ENCODE results near the gene DRAM2.

Gene DRAM2

DNA sequence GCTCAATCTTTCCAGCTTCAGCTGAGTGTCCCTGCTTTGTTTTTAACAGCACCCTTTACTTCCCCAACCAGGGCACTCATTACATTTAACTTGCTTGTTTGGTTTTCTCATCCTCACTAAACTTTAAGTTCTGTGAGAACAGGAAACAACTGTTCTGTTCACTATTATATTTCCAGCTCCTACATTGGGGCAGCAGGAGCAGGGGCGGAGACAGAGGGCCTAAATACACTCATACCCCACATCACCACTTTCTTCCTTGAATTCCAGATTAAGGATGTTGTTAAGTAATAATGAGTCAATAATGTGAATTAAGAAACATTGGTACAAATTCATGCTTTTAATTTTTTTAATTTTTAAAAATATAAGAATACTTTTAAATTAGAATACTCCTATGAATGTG, 6.0 kb downstream of the DRAM2 start (continued):
- TF ChIP-seq, protein P1, sequence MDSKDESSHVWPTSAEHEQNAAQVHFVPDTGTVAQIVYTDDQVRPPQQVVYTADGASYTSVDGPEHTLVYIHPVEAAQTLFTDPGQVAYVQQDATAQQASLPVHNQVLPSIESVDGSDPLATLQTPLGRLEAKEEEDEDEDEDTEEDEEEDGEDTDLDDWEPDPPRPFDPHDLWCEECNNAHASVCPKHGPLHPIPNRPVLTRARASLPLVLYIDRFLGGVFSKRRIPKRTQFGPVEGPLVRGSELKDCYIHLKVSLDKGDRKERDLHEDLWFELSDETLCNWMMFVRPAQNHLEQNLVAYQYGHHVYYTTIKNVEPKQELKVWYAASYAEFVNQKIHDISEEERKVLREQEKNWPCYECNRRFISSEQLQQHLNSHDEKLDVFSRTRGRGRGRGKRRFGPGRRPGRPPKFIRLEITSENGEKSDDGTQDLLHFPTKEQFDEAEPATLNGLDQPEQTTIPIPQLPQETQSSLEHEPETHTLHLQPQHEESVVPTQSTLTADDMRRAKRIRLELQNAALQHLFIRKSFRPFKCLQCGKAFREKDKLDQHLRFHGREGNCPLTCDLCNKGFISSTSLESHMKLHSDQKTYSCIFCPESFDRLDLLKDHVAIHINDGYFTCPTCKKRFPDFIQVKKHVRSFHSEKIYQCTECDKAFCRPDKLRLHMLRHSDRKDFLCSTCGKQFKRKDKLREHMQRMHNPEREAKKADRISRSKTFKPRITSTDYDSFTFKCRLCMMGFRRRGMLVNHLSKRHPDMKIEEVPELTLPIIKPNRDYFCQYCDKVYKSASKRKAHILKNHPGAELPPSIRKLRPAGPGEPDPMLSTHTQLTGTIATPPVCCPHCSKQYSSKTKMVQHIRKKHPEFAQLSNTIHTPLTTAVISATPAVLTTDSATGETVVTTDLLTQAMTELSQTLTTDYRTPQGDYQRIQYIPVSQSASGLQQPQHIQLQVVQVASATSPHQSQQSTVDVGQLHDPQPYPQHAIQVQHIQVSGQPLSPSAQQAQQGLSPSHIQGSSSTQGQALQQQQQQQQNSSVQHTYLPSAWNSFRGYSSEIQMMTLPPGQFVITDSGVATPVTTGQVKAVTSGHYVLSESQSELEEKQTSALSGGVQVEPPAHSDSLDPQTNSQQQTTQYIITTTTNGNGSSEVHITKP (tag by site-specific recombination; IDR thresholded peaks at IDR 0.05), result no peak
- TF ChIP-seq TRIM28 (IDR thresholded peaks at IDR 0.05; ENCODE audit: borderline replicate concordance, low read length) (no peak), ZFP41 (tag by site-specific recombination; IDR thresholded peaks at IDR 0.05; ENCODE audit: borderline replicate concordance) (no peak), PRDM1 (tag by site-specific recombination; IDR thresholded peaks at IDR 0.05) (no peak)

DNA sequence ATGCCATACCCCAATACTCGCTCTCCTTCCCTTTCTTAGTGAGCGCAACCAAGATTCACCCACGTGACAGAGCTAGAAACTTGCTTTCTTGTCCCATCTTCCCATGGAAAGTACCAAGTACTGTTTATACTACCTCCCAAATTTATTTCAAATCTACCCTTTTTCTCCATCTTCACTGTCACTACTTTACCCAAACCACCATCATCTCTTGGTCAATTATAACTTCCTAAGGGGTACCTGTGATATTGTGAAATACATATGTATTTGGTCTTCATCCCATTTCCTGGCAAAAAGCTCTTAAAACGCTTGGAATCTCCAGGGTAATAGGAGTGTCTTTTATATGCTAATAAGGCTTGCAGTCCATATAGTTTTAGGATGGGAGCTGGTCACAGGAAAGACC, 8.2 kb downstream of the DRAM2 start:
- CTCF ChIA-PET, result no interaction called here
- H3K4me1 ChIP-seq (ENCODE audit: control insufficient read depth, insufficient read depth, low read length), result no peaks in the 10 kb centered on the region
- POLR2A ChIA-PET, result interaction anchor here (1.3 kb wide), 1 partner anchor 13 kb away, joined by 3 read pairs; no protein-coding TSS in a partner anchor
- H3K9me3 ChIP-seq (ENCODE audit: control insufficient read depth, insufficient read depth, low read depth, low read length), result no peaks in the 10 kb centered on the region
- no peak overlapping the region for H3K4me3 ChIP-seq (ENCODE audit: low read depth, low read length)
- peaks cover 14 to 56% of the 10 kb centered on the region in 2 experiments for H3K36me3 ChIP-seq (ENCODE audit: control insufficient read depth in 2 of 2, insufficient read depth in 1 of 2, low read length in 2 of 2)
- H3K27ac ChIP-seq (ENCODE audit: extremely low read depth, low read depth, low read length), result no peak overlapping the region
- TF ChIP-seq SP3 (tag by site-specific recombination; IDR thresholded peaks at IDR 0.05) (no peak), ZNF302 (tag by site-specific recombination; IDR thresholded peaks at IDR 0.05; ENCODE audit: low read depth) (no peak), TRIM28 (IDR thresholded peaks at IDR 0.05; ENCODE audit: borderline replicate concordance, low read length) (no peak), HOXC10 (CRISPR knock-in tag; IDR thresholded peaks at IDR 0.05) (no peak), GLI4 (tag by site-specific recombination; IDR thresholded peaks at IDR 0.05) (no peak), ZNF350 (tag by site-specific recombination; IDR thresholded peaks at IDR 0.05) (no peak), BCL11A (tag by site-specific recombination; IDR thresholded peaks at IDR 0.05; ENCODE audit: low read depth) (no peak), ZNF664 (tag by site-specific recombination; IDR thresholded peaks at IDR 0.05) (no peak), ZNF202 (tag by site-specific recombination; IDR thresholded peaks at IDR 0.05; ENCODE audit: borderline replicate concordance) (no peak), KLF7 (tag by site-specific recombination; IDR thresholded peaks at IDR 0.05; ENCODE audit: borderline replicate concordance) (no peak), GLI2 (tag by site-specific recombination; IDR thresholded peaks at IDR 0.05; ENCODE audit: borderline replicate concordance, low read depth) (no peak), ZNF560 (tag by site-specific recombination; IDR thresholded peaks at IDR 0.05; ENCODE audit: borderline replicate concordance) (no peak)
- TF ChIP-seq, protein P2, sequence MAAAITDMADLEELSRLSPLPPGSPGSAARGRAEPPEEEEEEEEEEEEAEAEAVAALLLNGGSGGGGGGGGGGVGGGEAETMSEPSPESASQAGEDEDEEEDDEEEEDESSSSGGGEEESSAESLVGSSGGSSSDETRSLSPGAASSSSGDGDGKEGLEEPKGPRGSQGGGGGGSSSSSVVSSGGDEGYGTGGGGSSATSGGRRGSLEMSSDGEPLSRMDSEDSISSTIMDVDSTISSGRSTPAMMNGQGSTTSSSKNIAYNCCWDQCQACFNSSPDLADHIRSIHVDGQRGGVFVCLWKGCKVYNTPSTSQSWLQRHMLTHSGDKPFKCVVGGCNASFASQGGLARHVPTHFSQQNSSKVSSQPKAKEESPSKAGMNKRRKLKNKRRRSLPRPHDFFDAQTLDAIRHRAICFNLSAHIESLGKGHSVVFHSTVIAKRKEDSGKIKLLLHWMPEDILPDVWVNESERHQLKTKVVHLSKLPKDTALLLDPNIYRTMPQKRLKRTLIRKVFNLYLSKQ (tag by site-specific recombination; IDR thresholded peaks at IDR 0.05; ENCODE audit: borderline replicate concordance), result no peak
- TF ChIP-seq, protein P3, sequence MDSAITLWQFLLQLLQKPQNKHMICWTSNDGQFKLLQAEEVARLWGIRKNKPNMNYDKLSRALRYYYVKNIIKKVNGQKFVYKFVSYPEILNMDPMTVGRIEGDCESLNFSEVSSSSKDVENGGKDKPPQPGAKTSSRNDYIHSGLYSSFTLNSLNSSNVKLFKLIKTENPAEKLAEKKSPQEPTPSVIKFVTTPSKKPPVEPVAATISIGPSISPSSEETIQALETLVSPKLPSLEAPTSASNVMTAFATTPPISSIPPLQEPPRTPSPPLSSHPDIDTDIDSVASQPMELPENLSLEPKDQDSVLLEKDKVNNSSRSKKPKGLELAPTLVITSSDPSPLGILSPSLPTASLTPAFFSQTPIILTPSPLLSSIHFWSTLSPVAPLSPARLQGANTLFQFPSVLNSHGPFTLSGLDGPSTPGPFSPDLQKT (IDR thresholded peaks at IDR 0.05; ENCODE audit: borderline replicate concordance, low read depth, low read length), result no peak
- TF ChIP-seq, protein P4, sequence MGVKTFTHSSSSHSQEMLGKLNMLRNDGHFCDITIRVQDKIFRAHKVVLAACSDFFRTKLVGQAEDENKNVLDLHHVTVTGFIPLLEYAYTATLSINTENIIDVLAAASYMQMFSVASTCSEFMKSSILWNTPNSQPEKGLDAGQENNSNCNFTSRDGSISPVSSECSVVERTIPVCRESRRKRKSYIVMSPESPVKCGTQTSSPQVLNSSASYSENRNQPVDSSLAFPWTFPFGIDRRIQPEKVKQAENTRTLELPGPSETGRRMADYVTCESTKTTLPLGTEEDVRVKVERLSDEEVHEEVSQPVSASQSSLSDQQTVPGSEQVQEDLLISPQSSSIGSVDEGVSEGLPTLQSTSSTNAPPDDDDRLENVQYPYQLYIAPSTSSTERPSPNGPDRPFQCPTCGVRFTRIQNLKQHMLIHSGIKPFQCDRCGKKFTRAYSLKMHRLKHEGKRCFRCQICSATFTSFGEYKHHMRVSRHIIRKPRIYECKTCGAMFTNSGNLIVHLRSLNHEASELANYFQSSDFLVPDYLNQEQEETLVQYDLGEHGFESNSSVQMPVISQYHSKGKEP (tag by site-specific recombination; IDR thresholded peaks at IDR 0.05), result no peak
- TF ChIP-seq, protein P5, sequence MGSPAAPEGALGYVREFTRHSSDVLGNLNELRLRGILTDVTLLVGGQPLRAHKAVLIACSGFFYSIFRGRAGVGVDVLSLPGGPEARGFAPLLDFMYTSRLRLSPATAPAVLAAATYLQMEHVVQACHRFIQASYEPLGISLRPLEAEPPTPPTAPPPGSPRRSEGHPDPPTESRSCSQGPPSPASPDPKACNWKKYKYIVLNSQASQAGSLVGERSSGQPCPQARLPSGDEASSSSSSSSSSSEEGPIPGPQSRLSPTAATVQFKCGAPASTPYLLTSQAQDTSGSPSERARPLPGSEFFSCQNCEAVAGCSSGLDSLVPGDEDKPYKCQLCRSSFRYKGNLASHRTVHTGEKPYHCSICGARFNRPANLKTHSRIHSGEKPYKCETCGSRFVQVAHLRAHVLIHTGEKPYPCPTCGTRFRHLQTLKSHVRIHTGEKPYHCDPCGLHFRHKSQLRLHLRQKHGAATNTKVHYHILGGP (tag by site-specific recombination; IDR thresholded peaks at IDR 0.05), result no peak
- TF ChIP-seq, protein P6, sequence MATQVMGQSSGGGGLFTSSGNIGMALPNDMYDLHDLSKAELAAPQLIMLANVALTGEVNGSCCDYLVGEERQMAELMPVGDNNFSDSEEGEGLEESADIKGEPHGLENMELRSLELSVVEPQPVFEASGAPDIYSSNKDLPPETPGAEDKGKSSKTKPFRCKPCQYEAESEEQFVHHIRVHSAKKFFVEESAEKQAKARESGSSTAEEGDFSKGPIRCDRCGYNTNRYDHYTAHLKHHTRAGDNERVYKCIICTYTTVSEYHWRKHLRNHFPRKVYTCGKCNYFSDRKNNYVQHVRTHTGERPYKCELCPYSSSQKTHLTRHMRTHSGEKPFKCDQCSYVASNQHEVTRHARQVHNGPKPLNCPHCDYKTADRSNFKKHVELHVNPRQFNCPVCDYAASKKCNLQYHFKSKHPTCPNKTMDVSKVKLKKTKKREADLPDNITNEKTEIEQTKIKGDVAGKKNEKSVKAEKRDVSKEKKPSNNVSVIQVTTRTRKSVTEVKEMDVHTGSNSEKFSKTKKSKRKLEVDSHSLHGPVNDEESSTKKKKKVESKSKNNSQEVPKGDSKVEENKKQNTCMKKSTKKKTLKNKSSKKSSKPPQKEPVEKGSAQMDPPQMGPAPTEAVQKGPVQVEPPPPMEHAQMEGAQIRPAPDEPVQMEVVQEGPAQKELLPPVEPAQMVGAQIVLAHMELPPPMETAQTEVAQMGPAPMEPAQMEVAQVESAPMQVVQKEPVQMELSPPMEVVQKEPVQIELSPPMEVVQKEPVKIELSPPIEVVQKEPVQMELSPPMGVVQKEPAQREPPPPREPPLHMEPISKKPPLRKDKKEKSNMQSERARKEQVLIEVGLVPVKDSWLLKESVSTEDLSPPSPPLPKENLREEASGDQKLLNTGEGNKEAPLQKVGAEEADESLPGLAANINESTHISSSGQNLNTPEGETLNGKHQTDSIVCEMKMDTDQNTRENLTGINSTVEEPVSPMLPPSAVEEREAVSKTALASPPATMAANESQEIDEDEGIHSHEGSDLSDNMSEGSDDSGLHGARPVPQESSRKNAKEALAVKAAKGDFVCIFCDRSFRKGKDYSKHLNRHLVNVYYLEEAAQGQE (tag by site-specific recombination; IDR thresholded peaks at IDR 0.05), result no peak
- TF ChIP-seq, protein P7, sequence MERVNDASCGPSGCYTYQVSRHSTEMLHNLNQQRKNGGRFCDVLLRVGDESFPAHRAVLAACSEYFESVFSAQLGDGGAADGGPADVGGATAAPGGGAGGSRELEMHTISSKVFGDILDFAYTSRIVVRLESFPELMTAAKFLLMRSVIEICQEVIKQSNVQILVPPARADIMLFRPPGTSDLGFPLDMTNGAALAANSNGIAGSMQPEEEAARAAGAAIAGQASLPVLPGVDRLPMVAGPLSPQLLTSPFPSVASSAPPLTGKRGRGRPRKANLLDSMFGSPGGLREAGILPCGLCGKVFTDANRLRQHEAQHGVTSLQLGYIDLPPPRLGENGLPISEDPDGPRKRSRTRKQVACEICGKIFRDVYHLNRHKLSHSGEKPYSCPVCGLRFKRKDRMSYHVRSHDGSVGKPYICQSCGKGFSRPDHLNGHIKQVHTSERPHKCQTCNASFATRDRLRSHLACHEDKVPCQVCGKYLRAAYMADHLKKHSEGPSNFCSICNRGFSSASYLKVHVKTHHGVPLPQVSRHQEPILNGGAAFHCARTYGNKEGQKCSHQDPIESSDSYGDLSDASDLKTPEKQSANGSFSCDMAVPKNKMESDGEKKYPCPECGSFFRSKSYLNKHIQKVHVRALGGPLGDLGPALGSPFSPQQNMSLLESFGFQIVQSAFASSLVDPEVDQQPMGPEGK (tag by site-specific recombination; IDR thresholded peaks at IDR 0.05), result no peak

Data from HEK293 (cell line).